HG02610 (cell line): ENCODE data around the gene KIAA1217.
"Not testable (repeated sequence)": the region's sequence is repeated elsewhere in the genome, so short reads cannot be mapped to it uniquely, and the experiment has no call there.

Experiments
- ATAC-seq: cut with Tn5 transposase; IDR thresholded peaks from one replicate; pipeline ENCODE4 v1.9.1; 2021; ENCODE audit warnings: mild to moderate bottlenecking, moderate library complexity; ENCODE audit not compliant: unreplicated experiment

KIAA1217 gene

DNA sequence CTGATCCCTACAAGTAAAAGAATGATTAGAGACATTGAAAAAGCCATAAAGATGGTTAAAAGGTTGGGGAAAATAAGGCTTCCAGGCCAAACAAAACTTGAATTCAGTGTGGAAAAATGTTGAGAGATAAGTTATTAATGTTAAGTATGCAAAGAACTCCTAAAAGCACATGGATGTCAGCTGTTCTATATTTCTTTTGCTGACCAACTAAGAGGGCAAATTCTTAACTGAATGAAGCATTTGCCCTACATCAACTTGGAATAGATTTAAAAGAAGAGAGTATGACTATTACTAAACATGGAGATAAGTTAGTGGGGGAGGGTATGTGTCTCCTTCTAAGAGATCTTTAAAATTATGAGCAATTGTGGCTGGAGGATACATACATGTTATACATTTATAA is 124.8 kb downstream of the KIAA1217 start:
- no peak for ATAC-seq

DNA sequence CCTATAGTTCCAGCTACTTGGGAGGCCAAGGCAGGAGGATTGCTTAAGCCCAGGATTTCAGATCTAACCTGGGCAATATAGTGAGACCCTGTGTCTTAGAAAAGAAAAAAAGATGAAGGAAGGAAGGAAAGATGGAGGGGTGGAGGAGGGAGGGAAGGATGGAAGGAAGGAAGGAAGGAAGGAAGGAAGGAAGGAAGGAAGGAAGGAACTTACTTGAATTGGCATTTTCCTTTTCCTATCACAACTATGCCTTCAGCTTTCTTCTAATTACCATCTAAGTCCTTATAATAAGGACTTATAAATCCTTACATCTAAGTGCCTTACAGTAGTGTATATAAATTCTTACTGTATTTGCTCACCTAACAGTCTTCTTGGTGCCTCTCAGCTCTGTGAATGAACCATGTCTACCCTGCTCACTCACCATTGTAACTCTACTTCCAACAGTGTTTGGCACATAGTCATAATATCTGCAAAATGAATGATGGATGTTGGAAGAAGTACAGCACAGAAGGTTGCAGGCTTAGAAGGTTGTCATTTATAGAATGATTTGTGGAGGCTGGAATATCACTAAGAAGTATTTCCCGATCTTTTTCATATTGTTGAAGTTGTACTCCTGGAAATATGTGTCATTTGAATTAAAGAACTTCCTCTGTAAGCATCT is 125.5 kb downstream of the KIAA1217 start:
- ATAC-seq, result no peak

DNA sequence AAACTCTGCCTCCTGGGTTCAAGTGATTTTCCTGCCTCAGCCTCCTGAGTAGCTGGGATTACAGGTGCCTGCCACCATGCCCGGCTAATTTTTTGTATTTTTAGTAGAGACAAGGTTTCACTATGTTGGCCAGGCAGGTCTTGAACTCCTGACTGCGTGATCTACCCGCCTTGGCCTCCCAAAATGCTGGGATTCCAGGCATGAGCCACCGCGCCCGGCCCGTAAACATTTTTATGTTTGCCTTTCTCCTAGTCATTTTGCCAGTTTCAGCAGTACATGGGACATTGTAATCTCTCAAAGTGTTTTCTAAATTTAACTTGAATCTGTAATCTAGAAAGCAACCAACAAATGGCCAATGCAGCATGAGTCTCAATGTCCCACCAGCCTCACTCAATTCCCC is 128.8 kb downstream of the KIAA1217 start:
- ATAC-seq, result not testable (repeated sequence)

DNA sequence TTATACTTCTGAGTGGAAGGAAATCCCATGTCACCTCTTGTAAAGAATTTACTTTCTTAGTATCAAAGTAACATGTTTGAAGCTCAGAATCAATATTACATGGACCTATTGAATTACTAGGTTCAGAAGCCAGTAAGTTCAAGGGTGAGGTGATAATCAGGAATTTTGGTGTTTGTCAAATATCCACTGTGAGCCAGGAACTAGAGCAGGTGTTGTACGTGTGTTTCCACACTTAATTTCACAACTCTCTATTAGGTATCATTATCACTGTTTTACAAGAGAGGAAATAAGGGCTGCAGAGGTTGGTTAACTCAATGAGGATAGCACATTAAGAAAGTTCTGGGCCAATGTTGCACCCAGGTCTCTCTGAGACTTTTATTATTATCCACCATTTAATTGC is 130.4 kb downstream of the KIAA1217 start:
- no peak for ATAC-seq

DNA sequence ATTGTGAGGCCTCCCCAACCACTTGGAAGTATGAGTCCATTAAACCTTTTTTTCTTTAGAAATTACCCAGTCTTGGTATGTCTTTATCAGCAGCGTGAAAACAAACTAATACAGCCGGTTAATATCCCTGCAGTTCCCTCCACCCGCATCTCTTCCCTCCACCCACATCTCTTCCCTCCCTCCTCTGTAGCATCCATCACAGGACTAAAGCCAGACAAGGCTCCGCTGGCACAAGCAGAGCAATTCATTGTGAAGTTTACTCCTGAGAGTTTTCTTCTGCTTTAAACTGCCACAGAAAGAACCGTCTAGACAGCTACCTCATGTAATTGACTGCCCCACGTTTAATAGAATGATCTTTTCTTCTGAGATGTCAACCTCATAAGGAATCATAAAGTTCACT is 131.5 kb downstream of the KIAA1217 start:
- ATAC-seq, result no peak

DNA sequence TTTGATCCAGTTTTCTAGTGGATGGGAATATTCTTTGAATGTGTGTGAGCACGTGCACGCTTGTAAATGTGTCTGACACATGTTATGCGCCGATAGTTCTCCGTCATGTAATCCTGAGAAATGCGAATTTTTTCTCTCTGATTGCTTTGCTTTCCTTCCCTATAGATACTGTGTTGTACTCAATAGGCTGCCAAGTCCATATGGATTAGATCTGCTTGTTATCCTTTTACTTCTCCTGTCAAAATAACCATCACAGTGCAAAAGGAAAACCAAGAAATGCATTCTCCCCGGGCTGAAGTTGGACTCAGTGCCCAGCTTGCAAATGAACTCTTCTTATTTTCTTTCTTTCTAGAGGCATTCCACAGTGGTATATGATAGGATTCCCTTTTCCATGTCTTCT is 131.9 kb downstream of the KIAA1217 start:
- ATAC-seq, result no peak

DNA sequence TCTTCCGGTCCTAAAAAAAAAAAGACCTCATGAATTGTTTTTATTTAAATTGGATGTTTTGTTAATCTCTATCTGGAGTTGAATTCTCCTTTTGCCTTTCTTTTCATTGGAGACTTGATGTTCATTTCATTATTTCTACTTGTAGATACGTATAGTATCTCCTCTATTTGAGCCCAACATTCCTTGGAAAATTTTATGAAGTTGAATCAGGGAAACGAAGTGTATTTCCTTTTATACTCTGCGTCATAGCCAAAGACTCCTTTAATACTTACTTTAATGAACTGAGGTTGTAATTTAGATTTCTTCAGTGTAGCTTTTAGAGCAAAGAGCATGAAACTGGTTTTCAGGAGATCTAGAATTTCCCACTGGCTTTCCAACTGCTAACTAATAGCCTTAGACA is 132.4 kb downstream of the KIAA1217 start:
- ATAC-seq, result no peak

DNA sequence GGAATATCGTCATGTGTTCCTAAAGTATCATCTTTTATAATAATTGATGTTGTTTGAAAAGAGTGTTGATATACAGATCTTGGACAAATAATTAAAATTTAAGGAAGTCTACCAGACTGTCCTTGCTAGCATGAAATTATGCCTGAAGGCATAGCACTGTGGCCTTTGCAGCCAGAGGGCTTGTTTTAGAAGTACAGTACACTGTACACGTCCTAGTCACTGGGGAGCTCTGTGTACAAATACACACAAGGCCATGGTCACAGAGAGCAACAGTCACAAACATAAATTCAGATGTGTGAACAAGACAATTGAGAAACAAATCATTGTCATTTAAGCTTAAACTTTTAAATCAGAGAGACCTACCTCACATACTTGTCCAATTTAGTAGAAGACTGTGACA is 133.0 kb downstream of the KIAA1217 start:
- no peak for ATAC-seq

DNA sequence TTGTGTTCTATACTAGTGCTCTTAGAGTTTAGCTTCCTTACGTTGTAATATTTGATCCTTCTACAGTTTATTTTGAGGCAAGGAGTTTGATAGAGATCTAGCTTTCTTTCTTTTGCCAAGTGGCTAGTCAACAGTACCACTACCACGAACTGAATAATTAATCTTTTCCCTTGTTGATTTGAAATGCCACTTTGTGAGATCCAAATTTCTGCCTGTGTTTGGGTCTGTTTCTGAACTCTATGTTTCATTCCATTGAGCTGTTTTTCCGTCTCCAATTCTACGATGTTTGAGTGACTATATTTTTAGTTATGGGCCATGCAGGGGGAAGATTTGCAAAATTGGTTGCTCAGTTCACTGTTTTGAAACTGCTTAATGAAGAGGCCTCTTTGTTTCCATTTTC is 134.7 kb downstream of the KIAA1217 start:
- no peak for ATAC-seq

DNA sequence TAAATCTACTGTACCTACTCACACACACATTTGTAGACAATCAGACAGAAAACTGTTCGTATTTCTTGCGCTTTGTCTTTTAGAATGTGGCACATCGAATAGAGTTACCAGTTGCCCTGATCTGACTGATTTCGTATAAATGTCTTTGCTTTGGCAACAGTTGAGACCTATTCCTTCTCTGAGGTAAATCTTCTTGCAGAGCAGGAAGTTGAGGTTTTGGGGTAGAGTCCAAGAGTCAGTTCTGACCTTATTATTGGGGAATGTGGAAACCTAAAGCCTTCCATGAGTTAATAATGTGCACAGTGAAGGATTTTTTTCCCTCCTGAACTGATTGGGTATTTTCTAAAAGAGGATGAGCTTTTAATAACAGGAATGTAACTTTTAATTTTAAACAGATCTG is 135.3 kb downstream of the KIAA1217 start:
- no peak for ATAC-seq

DNA sequence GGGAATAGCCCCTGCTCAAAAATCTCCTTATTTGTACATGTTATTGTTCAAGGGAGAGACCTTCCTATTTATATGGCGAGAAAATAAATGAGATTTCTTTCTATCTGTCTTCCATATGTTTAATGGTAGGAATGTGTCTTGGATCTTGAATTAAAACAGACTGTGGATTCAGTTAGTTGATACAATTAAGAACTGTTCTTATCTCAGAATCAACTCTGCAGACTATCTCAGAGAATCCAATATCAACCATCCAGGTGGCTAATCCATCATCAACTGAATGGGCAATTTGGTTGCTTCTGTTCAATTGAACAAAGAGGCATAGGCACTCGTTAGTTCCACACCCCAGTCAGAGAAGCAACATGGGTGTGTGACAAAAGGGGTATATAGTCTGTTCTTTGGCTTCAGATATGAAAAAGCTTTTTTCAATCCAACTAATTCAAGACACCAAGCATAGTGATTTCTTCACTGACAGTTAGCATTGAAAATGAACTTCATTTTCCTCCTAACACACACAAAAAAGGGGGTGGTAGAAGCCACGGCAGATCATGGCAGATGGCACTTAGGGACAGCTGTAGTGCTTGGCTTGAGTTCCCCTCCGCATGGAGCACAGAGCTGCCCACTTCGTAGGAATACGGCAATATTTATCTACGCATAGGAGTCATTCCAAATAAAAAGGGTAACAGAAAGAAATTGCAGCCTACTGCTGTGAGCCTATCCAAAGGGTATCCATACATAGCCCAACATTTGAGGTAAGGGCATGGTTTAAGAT is 135.9 kb downstream of the KIAA1217 start:
- ATAC-seq, result no peak

DNA sequence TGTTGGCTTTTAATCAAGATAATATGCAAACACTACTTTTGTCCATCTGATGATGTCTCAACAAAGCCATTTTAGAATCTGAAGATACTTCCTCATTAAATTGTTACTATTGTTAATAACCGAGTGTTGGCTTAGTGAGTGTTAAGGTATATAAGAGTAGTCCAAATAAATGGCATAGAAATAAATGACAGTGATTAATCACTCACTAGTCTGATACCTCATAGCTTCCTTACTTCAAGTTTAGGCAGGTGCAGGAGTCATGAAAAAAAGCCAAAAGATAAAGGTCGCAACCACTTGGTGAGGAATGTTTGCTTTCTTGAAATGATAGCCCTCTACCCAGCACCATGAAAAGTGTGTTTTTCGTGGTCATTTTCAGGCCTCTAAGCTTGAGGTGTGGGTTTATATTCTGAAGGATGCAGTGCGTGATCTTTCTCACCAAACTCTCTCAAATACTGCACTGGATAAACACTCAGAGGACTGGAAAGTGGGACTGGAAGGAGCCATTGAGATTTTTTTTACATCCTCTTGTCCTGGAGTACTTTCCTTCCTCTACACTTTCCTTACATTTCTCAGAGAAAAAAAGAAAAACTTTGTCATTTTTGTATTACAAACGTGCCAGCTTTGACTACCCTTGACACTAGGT is 138.1 kb downstream of the KIAA1217 start:
- ATAC-seq, result no peak

DNA sequence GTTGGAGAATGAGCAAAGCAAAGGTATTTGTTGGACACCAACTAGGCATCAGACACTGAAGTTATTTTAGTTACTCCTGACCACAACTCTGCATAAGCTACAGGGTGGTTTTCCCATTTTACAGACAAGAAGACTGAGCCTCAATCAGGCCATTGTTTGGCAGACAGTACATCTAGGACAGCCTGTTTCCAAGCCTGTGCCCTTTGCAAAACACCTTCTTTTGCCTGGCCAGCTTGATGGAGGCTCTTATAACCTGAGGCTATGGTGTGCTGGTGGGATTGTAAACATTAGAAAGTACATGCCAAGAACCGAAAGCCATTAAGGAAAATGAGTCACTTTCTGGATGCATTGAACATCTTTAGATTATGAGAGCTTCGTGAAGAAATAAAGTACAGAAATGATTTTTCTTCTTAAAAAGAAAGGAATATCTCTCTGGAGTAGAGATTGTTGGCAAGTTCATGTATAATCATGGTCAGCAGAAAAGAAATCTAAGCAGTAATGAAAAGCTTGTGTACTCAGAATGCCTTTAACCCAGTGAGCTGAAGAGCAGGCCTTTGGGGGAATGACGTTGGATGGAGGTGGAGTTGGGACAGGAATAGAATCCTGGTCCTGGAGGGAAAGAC is 140.6 kb downstream of the KIAA1217 start:
- no peak for ATAC-seq

DNA sequence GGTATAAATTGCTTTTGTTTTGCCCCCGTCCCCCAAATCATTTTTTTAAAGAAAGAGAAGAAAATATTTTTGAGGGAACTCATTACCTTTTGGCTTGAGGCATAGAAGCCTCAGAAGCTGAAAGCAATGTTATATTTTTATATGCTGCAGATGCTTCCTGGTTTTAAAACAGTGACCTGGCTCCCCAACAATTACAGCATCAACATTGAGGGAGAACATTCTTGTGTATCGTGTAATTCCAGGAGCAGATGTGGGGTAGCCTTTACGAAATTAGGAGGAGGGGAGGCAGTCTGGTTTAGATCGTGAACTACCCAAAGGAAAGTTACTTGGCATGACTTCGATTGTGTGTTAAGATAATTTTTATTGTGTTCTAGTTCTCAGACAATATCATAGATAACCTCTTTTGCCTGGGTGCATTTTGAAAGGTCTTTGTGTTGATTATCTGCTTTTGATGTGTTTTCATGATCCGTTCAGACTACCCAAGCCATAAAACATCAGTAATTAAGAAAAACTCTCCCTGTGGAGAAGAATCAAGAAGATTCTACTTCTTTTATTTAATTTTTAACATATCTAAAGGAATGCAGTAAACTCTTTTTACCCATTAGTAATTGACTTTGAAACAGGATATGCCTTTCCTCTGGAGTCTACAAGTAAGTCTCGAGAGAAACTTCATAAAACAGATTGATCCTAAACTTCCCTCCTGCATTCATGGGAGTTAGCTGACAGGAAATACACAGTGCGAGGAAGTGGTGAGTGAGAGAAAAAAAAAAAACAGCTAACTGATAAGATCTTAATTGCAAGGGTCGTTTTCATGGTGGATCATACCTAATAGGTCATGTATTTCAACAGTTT is 141.4 kb downstream of the KIAA1217 start:
- ATAC-seq, result no peak

DNA sequence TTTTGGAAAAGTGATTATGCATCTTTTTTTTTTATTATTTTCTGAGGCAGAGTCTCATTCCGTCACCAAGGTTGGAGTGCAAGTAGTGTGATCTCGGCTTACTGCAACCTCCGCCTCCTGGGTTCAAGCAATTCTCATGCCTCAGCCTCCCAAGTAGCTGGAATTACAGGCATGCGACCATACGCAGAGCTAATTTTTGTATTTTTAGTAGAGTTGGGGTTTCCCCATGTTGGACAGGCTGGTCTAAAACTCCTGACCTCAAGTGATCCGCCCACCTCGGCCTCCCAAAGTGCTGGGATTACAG is 141.9 kb downstream of the KIAA1217 start:
- not testable (repeated sequence) for ATAC-seq

DNA sequence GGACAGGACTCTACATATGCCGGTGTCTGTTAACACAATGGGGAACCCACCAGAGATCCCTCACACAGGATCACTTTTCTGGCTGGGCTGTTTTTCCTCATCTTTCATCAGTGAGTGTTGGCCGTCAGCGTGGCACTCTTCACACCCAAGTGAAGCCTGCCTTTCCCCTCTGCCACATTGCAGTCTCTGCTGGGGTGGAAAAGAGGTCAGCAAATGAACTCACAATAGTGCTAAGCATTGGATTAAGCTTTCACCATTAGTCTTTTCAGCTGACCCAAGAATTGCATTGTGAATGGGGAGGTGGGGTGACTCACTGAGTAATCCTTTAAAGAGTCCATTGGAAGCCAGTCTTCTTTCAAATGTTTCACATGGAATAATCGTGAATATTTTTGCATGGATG is 143.0 kb downstream of the KIAA1217 start:
- no peak for ATAC-seq

DNA sequence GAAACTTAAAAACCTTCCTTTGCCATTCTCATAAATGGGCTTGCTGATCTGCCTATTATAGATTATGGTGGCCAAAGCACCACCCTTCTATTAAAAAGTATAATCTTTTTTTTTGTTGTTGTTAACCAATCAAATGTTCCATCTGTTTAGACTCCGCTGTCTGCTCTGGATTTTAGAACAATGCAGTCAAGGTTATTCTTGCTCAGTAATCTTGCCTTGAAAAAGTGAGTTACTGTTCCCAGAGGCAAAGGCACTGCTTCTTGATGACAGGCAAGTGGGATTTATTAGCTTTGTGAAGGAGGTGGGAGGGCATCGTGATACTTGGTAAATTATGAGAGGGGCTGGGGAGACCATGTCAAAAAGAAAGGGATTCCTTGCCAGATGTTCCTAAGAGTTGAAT is 143.5 kb downstream of the KIAA1217 start:
- no peak for ATAC-seq

DNA sequence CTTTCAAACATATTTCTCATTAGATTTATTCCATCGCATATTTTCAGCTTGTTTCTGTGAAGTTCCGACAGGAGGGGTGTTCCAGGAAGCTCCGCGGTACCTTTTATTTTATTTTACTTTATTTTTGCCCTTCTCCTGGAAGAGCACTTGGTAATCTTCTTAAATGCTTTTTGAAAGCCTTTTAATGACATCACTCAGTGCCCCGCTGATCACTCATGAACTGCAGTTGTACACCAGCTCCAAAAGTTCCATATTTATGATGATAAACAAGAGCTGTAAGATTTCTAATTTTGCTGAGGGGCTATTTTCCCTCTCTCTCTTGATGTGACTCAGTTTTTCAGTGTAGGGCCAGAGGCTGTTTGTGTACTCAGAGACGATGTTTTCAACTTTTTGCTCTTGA is 144.4 kb downstream of the KIAA1217 start:
- no peak for ATAC-seq

DNA sequence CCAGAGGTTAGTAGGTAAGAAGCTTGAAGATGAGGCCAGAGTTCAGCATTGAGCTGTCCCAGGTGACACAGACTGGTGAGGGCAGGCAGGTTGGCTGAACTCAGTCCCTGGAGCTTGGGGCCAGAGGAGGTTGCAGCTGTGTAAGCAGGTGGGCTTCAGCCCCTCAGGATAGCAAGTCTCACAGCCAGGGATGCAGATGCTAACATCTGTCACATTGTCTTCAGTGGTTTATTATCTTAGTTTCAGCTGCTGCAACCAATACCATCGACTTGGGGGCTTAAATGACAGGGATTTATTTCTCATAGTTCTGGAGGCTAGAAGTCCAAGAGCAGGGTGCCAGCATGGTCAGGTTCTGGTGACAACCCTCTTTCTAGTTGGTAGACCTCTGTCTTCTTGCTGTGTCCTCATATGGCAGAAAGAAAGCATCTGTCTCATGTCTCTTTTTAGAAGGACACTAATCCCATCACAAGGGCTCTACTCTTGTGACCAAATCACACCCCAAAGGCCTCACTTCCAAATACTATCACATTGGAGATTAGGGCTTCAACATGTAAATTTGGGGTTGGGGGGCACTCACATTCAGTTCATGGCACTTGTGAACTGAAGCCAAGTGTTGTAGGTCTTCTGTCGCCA is 146.2 kb downstream of the KIAA1217 start:
- ATAC-seq, result no peak

DNA sequence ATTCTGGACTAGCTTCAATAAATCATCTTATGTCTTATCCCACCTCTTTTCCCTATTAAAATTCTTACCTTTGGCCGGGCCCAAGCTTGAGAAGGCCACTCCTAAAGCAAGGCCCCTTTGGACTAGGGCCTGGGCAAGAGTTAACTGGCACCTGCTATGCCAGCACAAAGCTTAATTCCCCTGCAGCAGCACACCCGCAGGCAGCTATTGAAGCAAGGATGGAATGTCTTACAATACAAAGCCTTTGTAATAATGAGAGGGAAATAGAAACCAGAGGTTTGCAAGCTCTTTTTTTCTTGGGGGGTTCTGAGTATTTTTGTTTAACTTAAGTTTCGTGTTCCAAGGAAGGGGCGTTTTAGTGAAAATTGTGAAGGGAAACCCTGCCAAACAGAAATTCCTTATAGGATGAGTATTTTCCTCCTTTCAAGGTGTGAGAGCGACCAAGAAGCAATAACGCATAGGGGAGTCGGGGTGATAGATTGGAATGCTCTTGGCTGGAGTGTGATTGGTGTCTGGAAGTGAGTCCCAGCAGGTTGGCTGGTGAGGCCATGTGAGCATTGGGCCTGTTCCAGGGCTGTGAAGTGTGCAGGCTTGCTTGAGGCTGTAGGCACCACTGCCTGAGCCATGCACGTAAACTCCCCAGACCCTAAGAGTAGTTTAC is 148.5 kb downstream of the KIAA1217 start:
- no peak for ATAC-seq
